SK-MEL-5 (cell line): ENCODE results near the gene PRCD. TPM values are rescaled to one million over a fixed set of nuclear protein-coding genes. Genes with fewer than 3 reads are reported as not detected.
"Not testable (repeated sequence)": the region's sequence is repeated elsewhere in the genome, so short reads cannot be mapped to it uniquely, and the experiment has no call there.

Experiments
- DNase-seq: peaks from one replicate; pipeline ENCODE4 v3.0.0-alpha.2; 2016; ENCODE audit warnings: low read depth, low spot score
- in situ Hi-C: cut with HindIII; loops from 2 replicates; pipeline ENCODE4 v1.10.0; 2016; ENCODE audit warnings: low sequenced_read_pairs, high pct_unique_total_duplicates, low pct_unique_long_range_greater_than_20kb
- total RNA-seq: library from RNA; depleted of rRNA; stranded (reverse); fragments of >200 nt; shearing (Covaris generic); gene quantifications from 2 replicates; pipeline ENCODE4 v1.2.3, GENCODE V29; 2014

Gene PRCD
- total RNA-seq, 1 experiment from 2014 or later = 15.8 TPM

DNA sequence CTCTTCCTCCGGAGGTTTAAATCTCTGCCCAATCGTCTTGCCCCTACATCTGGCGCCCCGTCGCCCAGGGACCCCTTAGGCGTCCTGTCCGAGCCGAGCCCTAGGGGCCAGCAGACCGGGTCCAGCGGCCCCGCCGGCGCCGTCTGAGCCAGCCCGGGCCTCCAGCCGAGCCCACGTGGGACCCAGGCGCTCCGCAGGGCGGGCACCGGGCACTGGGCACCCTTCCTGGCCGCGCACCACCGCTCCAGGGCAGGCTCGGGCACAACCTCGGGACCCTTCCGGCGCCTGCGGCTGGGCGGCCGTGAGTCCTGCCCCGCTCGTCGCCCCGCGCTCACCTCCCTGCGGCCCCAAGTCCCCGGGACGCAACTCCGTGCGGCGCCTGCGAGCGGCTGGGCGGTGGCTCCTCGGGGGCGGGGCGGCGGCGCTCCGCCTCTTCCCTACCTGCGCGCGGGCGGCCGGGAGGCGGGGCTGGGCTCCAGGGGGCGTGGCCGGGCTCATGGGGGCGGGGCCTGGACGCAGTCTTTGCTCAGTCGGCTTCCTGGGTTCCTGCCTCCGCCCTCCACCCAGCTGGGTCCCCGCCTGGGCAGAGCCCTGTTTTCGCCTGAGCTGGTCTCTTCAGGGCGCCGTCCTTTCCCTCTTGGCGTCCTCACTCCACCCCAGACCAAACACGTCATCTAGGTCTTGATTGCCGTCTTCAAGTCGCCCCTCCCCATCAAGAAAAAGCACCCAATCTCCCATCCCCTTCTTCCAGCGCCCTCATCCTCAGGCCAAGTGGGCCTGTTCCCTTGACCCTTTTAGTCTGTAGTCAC is 38.6 kb upstream of the PRCD start, which contains the start of gene RHBDF2:
TSS of gene RHBDF2 (minus strand) at position 406 of the 809 bp plus-strand sequence. CDS start 19,899 bp downstream, outside the sequence.
- in situ Hi-C loops = no loop called here
- DNase-seq = peak; percentile 84

DNA sequence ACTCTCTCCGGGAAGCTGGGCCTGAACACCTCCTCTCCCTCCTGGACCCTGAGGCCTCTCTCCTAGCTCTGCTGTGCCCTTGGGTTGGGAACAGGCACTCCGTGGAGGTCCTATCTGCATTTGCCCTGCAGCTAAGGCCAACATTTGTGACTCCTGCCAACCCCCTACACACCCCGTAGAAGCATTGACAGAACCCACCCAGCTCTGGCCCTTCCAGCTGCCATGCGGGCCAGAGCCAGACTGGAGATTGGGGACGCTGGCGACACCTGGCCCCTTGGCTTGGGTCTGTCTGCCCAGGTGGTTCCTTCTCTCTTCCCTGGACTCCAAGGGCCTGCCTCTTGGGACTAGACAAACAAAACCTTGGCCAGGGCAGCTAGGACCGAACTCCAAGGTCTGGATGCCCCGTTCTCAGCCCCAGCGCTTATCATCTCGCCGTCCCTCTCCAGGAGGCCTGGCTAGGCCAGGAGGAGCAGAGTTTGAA is 38.0 kb upstream of the PRCD start:
- in situ Hi-C loops = no loop called here
- no peak for DNase-seq

DNA sequence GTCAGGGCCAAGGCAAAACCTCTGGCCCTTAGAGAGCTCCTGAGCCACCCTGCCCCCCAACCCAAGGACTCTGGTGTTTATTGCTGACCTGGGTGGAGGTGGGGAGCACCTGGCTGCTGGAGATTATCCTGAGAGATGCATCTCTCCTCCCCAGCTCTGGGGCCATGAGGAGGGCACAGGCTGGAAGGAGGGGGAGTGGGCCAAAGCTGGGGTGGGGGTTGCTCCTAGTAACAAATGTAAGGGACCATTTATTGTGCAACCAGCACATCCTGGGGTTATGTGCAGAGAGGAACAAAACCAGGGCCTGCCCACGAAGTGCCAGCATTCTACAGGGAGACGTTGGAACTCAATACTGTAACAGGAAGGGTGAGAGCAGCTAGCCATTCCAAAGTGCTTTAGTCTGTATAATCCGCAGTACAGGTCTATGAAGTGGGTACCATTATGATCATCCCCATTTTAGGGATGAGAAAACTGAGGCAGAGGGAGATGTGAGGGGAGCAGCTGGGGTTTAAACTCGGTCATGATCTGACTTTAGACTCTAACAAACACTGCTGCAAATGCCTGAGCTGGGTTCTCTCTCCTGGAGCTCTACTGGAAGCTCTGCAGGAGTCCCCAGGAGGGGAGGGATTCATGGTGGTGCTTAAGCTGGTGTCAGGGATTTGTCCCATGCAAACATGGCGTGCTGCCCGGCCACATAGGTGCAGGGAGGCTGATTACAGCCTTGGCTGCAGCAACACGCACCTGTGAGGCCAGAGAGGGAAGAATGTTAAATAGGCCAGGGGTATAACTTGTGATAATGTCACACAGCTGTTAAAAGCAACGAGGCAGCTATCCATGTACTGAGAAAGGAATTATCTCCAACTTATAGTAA is 37.3 kb upstream of the PRCD start:
- DNase-seq = no peak
- in situ Hi-C loops = no loop called here

DNA sequence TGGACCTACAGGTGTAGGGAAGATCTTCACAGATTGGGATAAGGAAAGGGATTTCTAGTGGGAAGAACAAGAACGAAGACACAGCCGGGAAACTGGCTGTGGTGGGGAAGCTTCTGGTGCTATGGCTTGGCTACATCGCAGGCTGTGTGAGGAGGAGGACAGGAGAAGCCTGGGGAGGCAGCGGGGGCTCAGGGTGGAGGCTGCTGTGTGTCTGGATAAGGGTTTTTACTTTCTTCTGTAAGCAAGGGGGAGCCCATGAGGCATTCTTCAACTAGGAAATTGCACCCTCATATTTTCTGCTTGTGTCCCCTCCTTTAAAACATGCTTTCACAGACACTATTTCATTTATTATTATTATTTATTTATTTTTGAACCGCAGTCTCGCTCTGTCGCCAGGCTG is 35.7 kb upstream of the PRCD start:
- in situ Hi-C loops = no loop called here
- peak; percentile 47 for DNase-seq

DNA sequence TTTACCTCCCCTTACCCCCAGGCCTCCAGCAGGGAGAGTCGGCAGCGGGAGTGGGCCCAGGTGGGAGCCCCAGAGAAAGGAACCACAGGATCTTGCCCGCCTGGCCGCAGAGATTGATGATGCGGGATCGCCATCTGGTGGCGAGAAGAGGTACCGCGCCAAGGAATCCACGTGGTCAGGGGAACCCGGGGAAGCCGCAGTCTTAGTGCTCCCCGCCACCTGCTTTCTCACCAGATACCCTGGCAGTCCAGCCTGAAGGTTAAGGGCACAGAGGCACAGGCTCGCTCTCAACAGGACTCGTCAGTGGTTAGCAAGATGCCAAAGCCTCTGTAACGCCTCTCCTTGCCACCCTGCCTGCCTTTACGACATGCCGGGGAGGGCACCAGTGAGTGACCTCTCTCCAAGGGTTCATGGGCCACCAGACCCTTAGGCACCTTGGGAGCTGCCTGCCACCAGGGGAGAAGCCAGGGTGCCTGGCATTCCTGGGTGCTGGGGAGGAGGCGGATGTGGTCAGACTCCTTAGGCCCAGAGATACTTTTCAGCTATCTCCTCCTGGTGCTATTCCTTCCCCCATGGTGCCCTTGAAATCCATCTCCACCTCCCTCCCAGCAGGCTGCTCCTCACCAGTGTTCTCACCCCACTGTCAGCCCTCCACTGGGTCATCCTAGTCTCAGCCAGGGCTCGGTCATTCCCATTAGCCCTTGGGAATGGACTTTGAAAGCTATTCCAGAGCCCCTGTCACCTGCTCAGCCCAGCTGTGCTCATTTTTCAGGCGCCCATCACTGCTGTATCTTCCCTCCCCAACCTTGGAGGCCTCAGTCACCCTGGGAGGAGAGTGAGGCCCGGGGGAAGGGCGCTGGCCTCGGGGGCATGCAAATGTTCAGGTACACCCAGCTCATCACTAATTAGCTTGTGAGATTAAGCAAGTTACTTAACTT is 33.2 kb upstream of the PRCD start:
- in situ Hi-C loops = no loop called here

DNA sequence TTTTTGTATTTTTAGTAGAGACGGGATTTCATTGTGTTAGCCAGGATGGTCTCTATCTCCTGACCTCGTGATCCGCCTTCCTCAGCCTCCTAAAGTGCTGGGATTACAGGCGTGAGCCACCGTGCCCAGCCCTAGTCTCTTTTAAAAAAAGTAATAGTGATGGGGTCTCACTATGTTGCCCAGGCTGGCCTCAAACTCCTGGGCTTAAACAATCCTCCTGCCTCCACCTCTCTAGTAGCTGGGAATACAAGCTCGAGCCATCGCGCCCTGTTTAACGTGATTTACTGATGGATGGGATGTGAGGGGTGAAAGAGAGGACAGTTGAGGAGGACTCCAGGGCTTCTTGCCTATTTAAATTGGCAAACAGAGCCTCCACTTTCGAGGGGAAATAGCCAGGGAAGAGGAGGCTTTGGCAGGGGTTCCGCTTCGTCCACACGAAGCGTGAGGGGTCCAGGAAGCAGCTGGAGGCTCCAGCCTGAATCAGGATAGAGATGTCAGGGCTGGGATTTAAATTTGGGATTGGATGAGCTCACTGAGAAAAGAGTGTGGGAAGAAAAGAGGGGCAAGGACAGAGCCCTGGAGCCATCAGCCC is 31.3 kb upstream of the PRCD start:
- DNase-seq, in situ Hi-C loops: not testable (repeated sequence)

More for the DNA sequence above, 33.2 kb upstream of the PRCD start:
- peak; percentile 85 for DNase-seq

DNA sequence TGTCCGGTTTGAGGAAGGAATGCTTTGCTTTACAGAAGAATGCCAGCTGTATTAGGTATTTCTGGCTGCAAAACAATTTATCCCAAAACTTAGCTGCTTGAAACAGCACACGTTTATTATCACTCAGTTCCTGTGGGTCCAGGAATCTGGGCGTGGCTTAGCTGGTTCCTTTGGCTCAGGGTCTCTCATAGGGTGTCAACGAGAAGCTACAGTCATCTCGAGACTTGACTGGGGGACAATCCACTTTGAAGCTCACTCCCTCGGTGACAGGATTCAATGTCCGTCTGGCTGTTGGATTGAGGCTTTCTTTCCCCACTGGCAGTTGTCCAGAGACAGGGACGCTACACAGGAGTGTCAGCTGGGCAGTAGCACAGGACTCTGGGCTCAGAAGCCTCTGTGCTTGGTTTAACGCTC is 29.0 kb upstream of the PRCD start:
- no peak for DNase-seq
- in situ Hi-C loops = no loop called here

DNA sequence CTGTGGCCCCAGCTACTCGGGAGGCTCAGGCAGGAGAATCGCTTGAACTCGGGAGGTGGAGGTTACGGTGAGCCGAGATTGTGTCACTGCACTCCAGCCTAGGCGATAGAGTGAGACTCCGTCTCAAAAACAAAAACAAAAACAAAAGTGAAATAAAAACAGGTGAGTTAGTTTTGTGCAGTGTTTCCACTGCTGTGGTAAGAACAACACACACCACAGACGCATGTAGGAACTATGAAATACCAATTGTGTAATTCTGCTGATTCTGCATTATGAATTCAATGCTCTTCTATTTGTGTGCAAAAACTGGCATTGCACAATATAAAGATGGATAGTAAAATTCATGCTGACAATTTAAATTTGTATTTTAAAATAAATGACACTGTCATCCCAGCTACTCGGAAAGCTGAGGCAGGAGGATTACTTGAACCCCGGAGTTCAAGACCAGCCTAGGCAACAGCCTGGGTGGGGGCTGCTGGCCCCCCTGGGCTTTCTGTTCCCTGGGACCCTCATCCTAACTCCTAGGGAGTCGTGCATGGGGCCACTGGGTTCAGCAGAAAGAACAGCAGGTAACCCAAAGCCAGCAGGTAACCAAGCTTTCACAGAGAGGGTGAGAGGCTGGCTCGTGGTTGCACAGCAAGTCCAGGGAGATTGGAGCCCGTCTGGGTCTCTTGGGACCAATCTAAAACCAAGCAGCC is 28.0 kb upstream of the PRCD start:
- in situ Hi-C loops = no loop called here
- peak; percentile 56 for DNase-seq

DNA sequence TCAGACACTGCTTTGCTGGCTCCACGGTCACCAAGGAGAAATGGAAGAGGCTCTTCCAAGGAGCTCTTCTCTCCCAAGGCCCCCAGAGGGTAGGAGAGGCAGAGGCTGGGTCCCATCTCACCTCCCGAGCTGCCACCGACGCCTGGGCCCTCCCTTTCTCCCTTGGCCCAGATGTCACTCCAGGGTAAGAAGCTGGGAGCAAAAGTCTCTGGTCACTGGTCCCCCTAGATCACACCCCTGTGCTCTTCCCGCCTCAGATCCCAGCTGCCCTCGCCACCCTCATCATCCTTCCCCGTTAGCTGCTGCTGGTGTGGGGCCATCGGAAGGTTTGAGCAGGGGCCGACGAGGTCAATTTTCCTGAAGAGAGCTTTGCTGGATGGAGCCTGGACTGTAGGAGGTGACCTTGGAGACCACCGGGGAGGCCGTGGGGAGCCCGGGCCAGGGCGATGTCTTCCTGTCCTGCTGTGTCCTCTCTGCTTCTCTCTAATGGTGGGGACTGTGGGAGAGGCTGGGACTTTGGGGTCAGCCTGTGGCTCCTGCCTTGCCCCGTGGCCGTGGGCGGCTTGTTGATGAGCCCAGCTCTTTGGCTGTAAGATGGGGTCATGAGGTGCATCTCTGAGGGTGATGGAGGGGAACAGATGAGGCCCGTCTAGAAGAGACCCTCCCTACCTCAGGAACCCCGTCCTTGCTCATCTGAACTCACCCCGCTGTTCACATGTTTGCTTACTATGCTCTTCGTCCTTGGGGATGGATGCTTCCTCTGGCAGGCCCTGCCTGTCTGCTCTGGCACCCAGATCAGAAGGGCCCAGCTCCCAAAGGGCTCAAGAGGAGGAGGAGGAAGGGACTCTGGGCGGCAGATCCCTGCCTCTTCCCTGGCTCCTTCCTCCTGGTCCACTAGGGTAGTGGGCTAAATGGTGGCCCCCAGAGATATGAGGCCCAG is 27.2 kb upstream of the PRCD start:
- DNase-seq = no peak
- in situ Hi-C loops = no loop called here

DNA sequence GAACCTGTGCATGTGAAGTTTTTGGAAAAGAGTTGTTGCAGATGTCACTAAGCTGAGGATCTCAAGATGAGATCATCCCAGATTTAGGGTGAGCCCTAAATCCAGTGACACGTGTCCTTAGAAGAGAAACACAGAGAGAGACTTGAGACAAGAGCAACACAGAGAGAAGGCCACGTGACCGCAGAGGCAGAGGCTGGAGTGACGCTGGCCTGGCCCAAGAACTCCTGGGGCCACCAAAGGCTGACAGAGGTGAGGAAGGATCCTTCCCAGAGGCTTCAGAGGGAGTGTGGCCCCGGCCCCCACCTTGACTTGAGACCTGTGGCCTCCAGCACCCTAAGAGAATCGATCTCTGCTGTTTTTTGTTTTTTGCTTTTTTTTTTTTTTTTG is 26.5 kb upstream of the PRCD start:
- in situ Hi-C loops = no loop called here
- DNase-seq = no peak

DNA sequence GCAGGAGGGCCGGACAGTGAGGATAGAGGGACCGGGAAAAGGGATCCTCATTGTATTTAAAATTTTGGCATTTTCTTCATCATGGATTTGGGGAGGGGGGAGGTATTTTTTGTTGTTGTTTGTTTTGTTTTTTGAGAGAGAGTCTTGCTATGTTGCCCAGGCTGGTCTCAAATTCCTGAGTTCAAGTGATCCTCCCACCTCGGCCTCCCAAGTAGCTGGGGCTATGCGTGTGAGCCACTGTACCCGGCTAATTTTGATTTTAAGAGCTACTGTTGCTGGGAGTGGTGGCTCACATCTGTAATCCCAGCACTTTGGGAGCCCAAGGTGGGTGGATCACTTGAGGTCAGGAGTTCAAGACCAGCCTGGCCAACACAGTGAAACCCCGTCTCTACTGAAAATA is 25.5 kb upstream of the PRCD start:
- in situ Hi-C loops, DNase-seq: not testable (repeated sequence)

DNA sequence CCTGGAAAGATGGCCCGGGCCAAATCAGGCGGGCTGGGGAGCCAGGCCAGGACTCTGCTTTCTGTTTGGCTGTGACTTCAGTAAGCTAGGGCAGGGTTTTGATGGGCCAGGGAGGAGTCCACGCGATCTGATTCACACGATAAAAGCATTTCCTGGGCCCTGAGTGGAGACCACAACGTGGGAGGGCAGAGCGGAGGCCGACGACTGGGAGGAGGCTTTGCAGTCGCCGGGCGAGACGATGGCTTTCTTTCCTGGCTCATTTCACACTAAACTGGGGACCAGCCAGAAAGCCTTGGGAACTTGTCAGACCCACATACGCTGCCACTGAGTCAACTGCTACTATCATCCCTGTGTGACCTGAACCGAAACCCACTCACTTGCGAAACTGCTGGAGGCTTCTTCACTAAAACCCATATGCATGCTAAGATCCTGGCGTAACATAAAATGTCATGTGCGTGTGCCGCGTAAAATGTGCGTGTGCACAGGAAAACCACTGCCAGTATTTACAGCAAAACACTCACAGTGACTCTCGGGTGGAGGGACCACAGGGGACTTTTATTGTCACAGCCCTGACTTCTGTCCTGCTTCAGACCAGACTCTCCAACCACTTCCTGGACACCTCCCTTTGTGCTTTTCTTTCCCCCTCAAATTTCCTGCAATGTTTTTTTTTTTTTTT is 24.4 kb upstream of the PRCD start:
- in situ Hi-C loops = no loop called here
- DNase-seq = no peak

DNA sequence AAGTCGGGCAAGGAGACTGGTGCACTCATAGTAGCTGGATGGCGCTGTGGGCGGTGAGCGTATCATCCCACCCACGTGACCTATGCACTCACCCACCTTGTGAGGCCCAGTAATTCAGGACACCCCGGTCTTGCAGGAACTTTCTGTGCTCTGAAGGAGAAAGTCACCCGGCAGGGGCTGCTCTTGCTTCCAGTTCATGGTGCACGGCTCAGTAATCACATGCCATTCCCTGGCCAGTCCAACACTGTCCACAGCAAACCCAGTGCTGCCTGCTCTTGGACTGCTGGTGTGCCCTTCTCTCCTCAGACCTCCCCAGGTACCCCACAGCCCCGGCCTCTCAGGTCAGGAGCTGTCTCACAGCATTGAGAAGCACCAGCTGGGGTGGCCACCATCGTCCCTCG is 22.2 kb upstream of the PRCD start:
- in situ Hi-C loops = no loop called here
- peak; percentile 58 for DNase-seq

DNA sequence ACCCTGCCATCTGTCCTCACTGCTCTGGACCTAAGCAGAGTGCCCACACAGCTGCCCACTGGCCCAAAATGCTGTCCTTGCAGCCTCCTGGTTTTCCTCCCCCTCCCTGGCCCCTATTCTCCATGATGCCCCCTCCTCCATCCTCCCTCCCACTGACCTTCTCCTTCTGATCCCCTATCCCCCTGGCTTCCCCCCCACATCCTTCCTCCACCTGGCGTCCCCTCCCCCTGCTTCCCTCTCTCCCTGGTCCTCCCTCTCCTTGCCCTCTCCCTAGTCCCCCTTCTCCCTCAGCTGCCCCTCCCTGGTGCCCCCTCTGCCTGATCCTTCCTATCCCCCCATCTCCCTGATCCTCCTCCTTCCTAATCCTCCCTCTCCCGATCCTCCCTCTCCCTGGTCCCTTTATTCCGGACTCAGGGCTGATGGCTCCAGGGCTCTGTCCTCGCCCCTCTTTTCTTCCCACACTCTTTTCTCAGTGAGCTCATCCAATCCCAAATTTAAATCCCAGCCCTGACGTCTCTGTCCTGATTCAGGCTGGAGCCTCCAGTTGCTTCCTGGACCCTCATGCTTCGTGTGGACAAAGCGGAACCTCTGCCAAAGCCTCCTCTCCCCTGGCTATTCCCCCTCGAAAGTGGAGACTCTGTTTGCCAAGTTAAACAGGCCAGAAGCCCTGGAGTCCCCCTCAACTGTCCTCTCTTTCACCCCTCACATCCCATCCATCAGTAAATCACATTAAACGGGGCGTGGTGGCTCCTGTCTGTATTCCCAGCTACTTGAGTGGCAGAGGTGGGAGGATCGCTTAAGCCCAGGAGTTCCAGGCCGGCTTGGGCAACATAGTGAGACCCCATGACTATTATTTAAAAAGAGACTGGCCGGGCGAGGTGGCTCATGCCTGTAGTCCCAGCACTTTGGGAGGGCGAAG is 20.5 kb upstream of the PRCD start:
- DNase-seq = no peak
- in situ Hi-C loops = no loop called here
